Panc1 (cell line): ENCODE measurements around the gene SLC3A2. TPM values are rescaled to one million over a fixed set of nuclear protein-coding genes. Genes with fewer than 3 reads are reported as not detected.

Experiments
- ATAC-seq: fragments of 200-7000 bp; cut with Tn5 transposase; 2 replicates; pipeline ENCODE4 v1.9.1; 2020; ENCODE audit warnings: mild to moderate bottlenecking, moderate library complexity
- BruUV-seq: library from RNA; stranded (reverse); fragments of 400-500 nt; replicated peaks from 2 replicates; lab custom pipeline; 2021; lab: Mats Ljungman, UMichigan
- CTCF ChIA-PET: fragments of 300-600 bp; sonication (Branson Sonifier 250); formaldehyde crosslinking; loops from one replicate; lab custom pipeline; 2022; ENCODE audit warnings: antibody characterized with exemption; lab: Charles Lee
- POLR2A ChIA-PET: fragments of 300-600 bp; sonication (Branson Sonifier 250); formaldehyde crosslinking; loops from one replicate; lab custom pipeline; 2022; ENCODE audit warnings: antibody characterized with exemption; lab: Charles Lee
- DNase-seq: peaks from one replicate; pipeline ENCODE4 v3.0.0-alpha.2; 2010; ENCODE audit warnings: low read depth, low spot score
- H3K27ac ChIP-seq: 2 replicates; pipeline ENCODE4 v1.5.1; 2011; ENCODE audit warnings: mild to moderate bottlenecking, low read length, inconsistent platforms
- H3K27me3 ChIP-seq: fragments of 200-500 bp; sonication (Bioruptor generic); 2 replicates; pipeline ENCODE4 v1.6.0; 2014; ENCODE audit warnings: low read length, inconsistent platforms; ENCODE audit not compliant: control insufficient read depth, insufficient read depth
- H3K36me3 ChIP-seq: fragments of 200-500 bp; sonication (Bioruptor generic); 2 replicates; pipeline ENCODE4 v1.5.1; 2014; ENCODE audit warnings: inconsistent platforms, mild to moderate bottlenecking, low read length, moderate library complexity; ENCODE audit not compliant: control insufficient read depth, insufficient read depth
- H3K4me1 ChIP-seq: 2 replicates; pipeline ENCODE4 v1.5.1; 2011; ENCODE audit warnings: inconsistent platforms, mild to moderate bottlenecking, low read length, moderate library complexity; ENCODE audit not compliant: control insufficient read depth, insufficient read depth
- H3K4me3 ChIP-seq, 2 experiments: 2 replicates each; pipeline ENCODE4 v1.5.1; 2011 to 2012; ENCODE audit warnings: low read depth in 2 of 2, low read length in 2 of 2, mild to moderate bottlenecking in 2 of 2, inconsistent platforms in 1 of 2, moderate library complexity in 1 of 2
- H3K9me3 ChIP-seq: fragments of 200-500 bp; sonication (Bioruptor generic); 2 replicates; pipeline ENCODE4 v1.5.1; 2014; ENCODE audit warnings: low read depth, mild to moderate bottlenecking, inconsistent platforms, low read length, moderate library complexity; ENCODE audit not compliant: control insufficient read depth, insufficient read depth
- CTCF ChIP-seq: fragments of 450-650 bp; IDR thresholded peaks from 2 replicates; pipeline ENCODE4 v1.5.1; 2017; ENCODE audit warnings: mild to moderate bottlenecking
- POLR2AphosphoS5 ChIP-seq: IDR thresholded peaks from 2 replicates; pipeline ENCODE4 v1.6.1; 2012; ENCODE audit warnings: mild to moderate bottlenecking, low read depth, low read length, moderate library complexity
- REST ChIP-seq, 2 experiments: IDR thresholded peaks; 2 replicates each; pipeline ENCODE4 v1.6.1; 2011 to 2012; ENCODE audit warnings: low read depth in 2 of 2, control low read depth in 1 of 2, low read length in 1 of 2, mild to moderate bottlenecking in 1 of 2, moderate library complexity in 1 of 2; ENCODE audit not compliant: insufficient read depth in 1 of 2
- TCF7L2 ChIP-seq: IDR thresholded peaks from 2 replicates; pipeline ENCODE4 v1.6.1; 2011; ENCODE audit warnings: mild to moderate bottlenecking, low read depth, low read length, inconsistent platforms
- in situ Hi-C: cut with HindIII; loops from 2 replicates; pipeline ENCODE4 v1.10.0; 2016; ENCODE audit warnings: low sequenced_read_pairs, low pct_unique_long_range_greater_than_20kb
- intact Hi-C: fragments of 100-400 bp; cut with micrococcal nuclease; formaldehyde crosslinking; loops from one replicate; pipeline ENCODE4 v1.10.0; 2022; ENCODE audit not compliant: unreplicated experiment
- total RNA-seq: library from RNA; stranded (reverse); gene quantifications from one replicate; pipeline ENCODE4 v1.2.1, GENCODE V29; 2021; ENCODE audit not compliant: unreplicated experiment

The SLC3A2 gene
- total RNA-seq, 1 experiment from 2014 or later = 184 TPM

- no peaks in the 10 kb centered on the region for H3K36me3 ChIP-seq
- H3K9me3 ChIP-seq = no peaks in the 10 kb centered on the region
- DNase-seq (no peak), ATAC-seq (no peak)
- CTCF ChIA-PET = no interaction called here
- no peak overlapping the region for H3K4me3 ChIP-seq
- no peak overlapping the region for H3K27ac ChIP-seq
- 0 out of 2 replicates have a peak, but pooled peaks cover 2% of the 10 kb centered on the region for H3K27me3 ChIP-seq
- TF ChIP-seq TCF7L2 = no peak
- no peak for TF ChIP-seq CTCF
- TF ChIP-seq POLR2AphosphoS5 = no peak
- TF ChIP-seq REST (IDR thresholded peaks at IDR 0.05; ENCODE audit: insufficient read depth in 1 of 2, low read depth in 2 of 2, low read length in 1 of 2) = no peak
- peaks cover 7% of the 10 kb centered on the region; the same call in 1 of the 2 replicates for H3K4me1 ChIP-seq
- POLR2A ChIA-PET = interaction anchor here (0.5 kb wide), 1 partner anchor 18 kb away, joined by 3 read pairs; no protein-coding TSS in a partner anchor
- no TSS peak for BruUV-seq
- intact Hi-C loops = no loop called here
- in situ Hi-C loops = no loop called here
Observed at GRCh38 chr11:62926680-62927455, 46.2 kb downstream of the SLC3A2 start.

- no peaks in the 10 kb centered on the region for H3K27me3 ChIP-seq
Observed at GRCh38 chr11:62928011-62928410, 47.3 kb downstream of the SLC3A2 start.

More at GRCh38 chr11:62928011-62928410, 47.3 kb downstream of the SLC3A2 start:
- H3K9me3 ChIP-seq = no peaks in the 10 kb centered on the region
- H3K4me3 ChIP-seq = no peak overlapping the region
- no TSS peak for BruUV-seq
- intact Hi-C loops = no loop called here
- ChIA-PET CTCF (no interaction called here), POLR2A (interaction anchor here (1.0 kb wide), 1 partner anchor 16 kb away, joined by 3 read pairs; no protein-coding TSS in a partner anchor)
- ATAC-seq = no peak
- no peaks in the 10 kb centered on the region for H3K36me3 ChIP-seq
- no peak for DNase-seq
- H3K4me1 ChIP-seq = peaks cover 7% of the 10 kb centered on the region; the same call in 1 of the 2 replicates
- H3K27ac ChIP-seq = no peak overlapping the region
- no peak for TF ChIP-seq POLR2AphosphoS5
- no peak for TF ChIP-seq CTCF
- in situ Hi-C loops = no loop called here
